GM20000 (cell line): ENCODE results near the gene KLHL30.

Experiments used
- DNase-seq: peaks from one replicate; pipeline ENCODE4 v3.0.0; 2012; ENCODE audit warnings: low spot score
- CTCF ChIP-seq: IDR thresholded peaks from 2 replicates; pipeline ENCODE4 v1.5.1; 2012; ENCODE audit warnings: mild to moderate bottlenecking, control low read depth; ENCODE audit errors: extremely low read depth, missing control alignments

Gene KLHL30

GRCh38 chr2:238158509-238159070, 20.1 kb downstream of the KLHL30 start, which contains the start of gene ERFE:
Gene ERFE (plus strand): TSS chr2:238158970. CDS start chr2:238159008, 38 bp downstream.
- TF ChIP-seq CTCF: no peak
- DNase-seq: peak; percentile 85

DNA sequence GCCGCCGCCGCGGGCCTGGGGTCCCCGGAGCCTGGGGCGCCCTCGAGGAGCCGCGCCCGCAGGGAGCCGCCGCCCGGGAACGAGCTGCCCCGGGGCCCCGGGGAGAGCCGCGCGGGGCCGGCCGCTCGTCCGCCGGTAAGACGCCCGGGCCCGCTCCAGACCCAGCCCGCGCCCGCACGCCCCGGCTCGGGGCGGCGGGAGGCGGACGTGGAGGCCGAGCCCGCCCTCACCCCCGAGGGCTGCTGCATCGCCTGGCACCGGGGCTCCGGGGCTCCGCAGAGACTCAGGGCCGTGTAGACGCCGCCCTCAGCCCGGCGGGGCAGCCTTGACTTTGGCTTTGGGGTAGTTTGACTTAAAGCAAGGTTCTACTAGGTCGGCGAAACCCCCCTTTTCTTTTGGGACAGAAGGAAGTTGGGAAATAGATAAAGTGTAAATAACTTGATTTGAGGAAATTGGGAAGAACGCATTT, 20.6 kb downstream of the KLHL30 start:
- TF ChIP-seq CTCF: no peak
- peak; percentile 63 for DNase-seq

- no peak for DNase-seq
- TF ChIP-seq CTCF: no peak
These were observed 21.3 kb downstream of the KLHL30 start for GRCh38 chr2:238159661-238160205.

GRCh38 chr2:238160206-238161129, 22.0 kb downstream of the KLHL30 start:
- TF ChIP-seq CTCF: peak; percentile 12
- DNase-seq: no peak

DNA sequence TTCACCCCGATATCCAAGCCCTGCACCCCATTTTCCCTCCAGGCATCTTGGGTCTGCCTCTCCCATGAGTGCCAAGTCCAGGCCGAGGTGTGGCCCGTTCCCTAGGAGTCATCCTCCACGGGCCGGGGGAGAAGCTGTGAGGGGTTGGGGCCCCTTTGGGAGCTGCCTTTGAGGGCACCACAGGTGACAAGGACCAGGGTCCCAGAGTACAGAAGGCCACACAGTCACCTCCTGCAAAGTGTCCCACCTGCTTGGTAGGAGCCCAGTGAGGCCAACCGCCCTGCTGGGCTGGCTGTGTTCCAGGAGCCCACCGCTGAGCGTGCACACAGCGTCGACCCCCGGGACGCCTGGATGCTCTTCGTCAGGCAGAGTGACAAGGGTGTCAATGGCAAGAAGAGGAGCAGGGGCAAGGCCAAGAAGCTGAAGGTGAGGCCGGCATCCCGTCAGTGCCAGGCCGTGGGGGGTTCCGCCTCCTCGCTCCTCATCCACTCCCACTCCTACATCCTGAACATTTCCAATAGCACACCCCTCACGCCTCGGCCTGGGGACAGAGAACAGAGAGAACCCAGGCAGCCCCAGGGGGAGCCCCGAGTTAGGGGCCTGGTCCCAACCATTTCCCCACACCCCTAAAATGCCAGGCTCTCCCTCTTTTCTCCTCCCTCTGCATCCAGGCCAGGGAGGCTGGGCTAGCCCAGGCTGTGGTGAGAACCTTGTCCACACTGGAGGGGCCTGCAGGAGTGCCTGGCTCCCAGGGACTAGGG, 23.0 kb downstream of the KLHL30 start:
- TF ChIP-seq CTCF: no peak

GRCh38 chr2:238162251-238162845, 23.9 kb downstream of the KLHL30 start:
- TF ChIP-seq CTCF: no peak
- DNase-seq: no peak

More for the DNA sequence above, 23.0 kb downstream of the KLHL30 start:
- no peak for DNase-seq
